OCI-LY7 (cell line): ENCODE measurements around the gene KHDRBS2. TPM values are rescaled to one million over a fixed set of nuclear protein-coding genes. Genes with fewer than 3 reads are reported as not detected.

Experiments
- BruUV-seq: library from RNA; stranded (reverse); fragments of 400-500 nt; replicated peaks from 2 replicates; lab custom pipeline; 2021; lab: Mats Ljungman, UMichigan
- CTCF ChIA-PET: fragments of 300-600 bp; sonication (Branson Sonifier 250); formaldehyde crosslinking; loops from one replicate; lab custom pipeline; 2022; ENCODE audit warnings: antibody characterized with exemption; ENCODE audit not compliant: unreplicated experiment; lab: Charles Lee
- POLR2A ChIA-PET: fragments of 300-600 bp; sonication (Branson Sonifier 250); formaldehyde crosslinking; loops from one replicate; lab custom pipeline; 2022; ENCODE audit warnings: antibody characterized with exemption; lab: Charles Lee
- DNase-seq: peaks from one replicate; pipeline ENCODE4 v3.0.0-alpha.2; 2015; ENCODE audit warnings: low spot score
- H2AFZ ChIP-seq: fragments of 200-600 bp; sonication (generic), shearing (Covaris generic); 2 replicates; pipeline ENCODE4 v1.6.1; 2014; ENCODE audit warnings: mild to moderate bottlenecking, antibody characterized with exemption, low read length, moderate library complexity
- H3K27ac ChIP-seq: fragments of 200-600 bp; sonication (generic); 2 replicates; pipeline ENCODE4 v1.5.1; 2014; ENCODE audit warnings: mixed run types, low read depth, mild to moderate bottlenecking, moderate library complexity, low read length, inconsistent platforms; ENCODE audit not compliant: poor library complexity, severe bottlenecking
- H3K36me3 ChIP-seq: fragments of 200-600 bp; sonication (generic); 2 replicates; pipeline ENCODE4 v1.6.1; 2014; ENCODE audit warnings: mild to moderate bottlenecking, antibody characterized with exemption, low read length, moderate library complexity, mixed read lengths; ENCODE audit not compliant: insufficient read depth
- H3K4me1 ChIP-seq: fragments of 200-600 bp; sonication (generic); 2 replicates; pipeline ENCODE4 v1.5.1; 2014; ENCODE audit warnings: mild to moderate bottlenecking, low read length; ENCODE audit not compliant: insufficient read depth, poor library complexity, severe bottlenecking
- H3K4me2 ChIP-seq: fragments of 200-600 bp; sonication (generic); 2 replicates; pipeline ENCODE4 v1.6.1; 2014; ENCODE audit warnings: mild to moderate bottlenecking, low read length
- H3K4me3 ChIP-seq: fragments of 200-600 bp; sonication (generic); 2 replicates; pipeline ENCODE4 v1.5.1; 2014; ENCODE audit warnings: mild to moderate bottlenecking, low read depth, low read length; ENCODE audit not compliant: poor library complexity, severe bottlenecking
- H3K79me2 ChIP-seq: fragments of 200-600 bp; sonication (generic); 2 replicates; pipeline ENCODE4 v1.6.1; 2016; ENCODE audit warnings: low read depth, mild to moderate bottlenecking, low read length, moderate library complexity, mixed read lengths; ENCODE audit not compliant: insufficient read depth
- H3K9me2 ChIP-seq: fragments of 200-600 bp; sonication (generic); 2 replicates; pipeline ENCODE4 v1.6.1; 2016; ENCODE audit warnings: mild to moderate bottlenecking, low read length, mixed read lengths; ENCODE audit not compliant: insufficient read depth
- H3K9me3 ChIP-seq: fragments of 200-600 bp; sonication (generic); 2 replicates; pipeline ENCODE4 v1.6.1; 2014; ENCODE audit warnings: mild to moderate bottlenecking, mixed run types, low read length, mixed read lengths
- H4K20me1 ChIP-seq: fragments of 200-600 bp; sonication (generic); 2 replicates; pipeline ENCODE4 v1.6.1; 2014; ENCODE audit warnings: mild to moderate bottlenecking, antibody characterized with exemption, low read length, moderate library complexity, mixed read lengths; ENCODE audit not compliant: insufficient read depth
- EZH2phosphoT487 ChIP-seq: fragments of 200-600 bp; sonication (generic); IDR thresholded peaks from 2 replicates; pipeline ENCODE4 v1.6.1; 2018; ENCODE audit warnings: low read depth, borderline replicate concordance, mild to moderate bottlenecking, mixed run types, antibody characterized with exemption, low read length, moderate library complexity, mixed read lengths
- intact Hi-C: fragments of 100-400 bp; cut with micrococcal nuclease; formaldehyde crosslinking; loops from one replicate; pipeline ENCODE4 v1.10.0; 2022; ENCODE audit not compliant: unreplicated experiment
- total RNA-seq, 2 experiments: library from RNA; depleted of rRNA in 1 of 2; stranded (reverse); fragments of >200 nt in 1 of 2; shearing (Covaris generic) in 1 of 2; gene quantifications; 2 replicates each; pipeline ENCODE4 v1.2.3, GENCODE V29; 2014 to 2022
- TF ChIP-seq, protein P1 (sequence below): fragments of 200-600 bp; sonication (generic); conservative IDR thresholded peaks from 2 replicates; pipeline ENCODE4 v1.5.1; 2014; ENCODE audit warnings: mild to moderate bottlenecking, antibody characterized with exemption, low read length, moderate library complexity, mixed read lengths

KHDRBS2 gene
- total RNA-seq, 2 experiments from 2014 or later: 1.7 to 7.6 TPM

DNA sequence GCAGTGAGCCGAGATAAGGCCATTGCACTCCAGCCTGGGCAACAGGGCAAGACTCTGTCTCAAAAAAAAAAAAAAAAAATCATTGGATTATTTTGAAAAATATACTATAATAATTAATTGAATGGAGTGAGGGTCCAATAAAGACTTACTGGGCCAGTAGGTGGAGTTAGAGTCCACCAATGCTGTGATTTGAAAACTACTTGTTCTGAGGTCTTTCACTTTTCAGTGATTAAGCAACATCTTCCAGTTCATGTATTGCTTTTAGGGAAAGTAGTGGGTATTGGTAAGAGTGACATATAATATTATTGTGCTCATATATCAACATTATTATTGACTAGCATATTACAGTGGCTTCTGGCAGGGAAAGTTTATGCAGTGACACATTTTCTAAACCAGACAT is 530.3 kb downstream of the KHDRBS2 start:
- Histone ChIP-seq H3K27ac (no peak overlapping the region), H3K4me2 (no peak overlapping the region), H3K4me3 (no peak overlapping the region), H2AFZ (no peak overlapping the region), H3K9me2 (no peaks in the 10 kb centered on the region), H3K79me2 (no peaks in the 10 kb centered on the region), H3K9me3 (no peaks in the 10 kb centered on the region), H3K4me1 (no peaks in the 10 kb centered on the region), H3K36me3 (no peaks in the 10 kb centered on the region), H4K20me1 (no peaks in the 10 kb centered on the region)
- no peak for DNase-seq
- TF ChIP-seq, protein P1, sequence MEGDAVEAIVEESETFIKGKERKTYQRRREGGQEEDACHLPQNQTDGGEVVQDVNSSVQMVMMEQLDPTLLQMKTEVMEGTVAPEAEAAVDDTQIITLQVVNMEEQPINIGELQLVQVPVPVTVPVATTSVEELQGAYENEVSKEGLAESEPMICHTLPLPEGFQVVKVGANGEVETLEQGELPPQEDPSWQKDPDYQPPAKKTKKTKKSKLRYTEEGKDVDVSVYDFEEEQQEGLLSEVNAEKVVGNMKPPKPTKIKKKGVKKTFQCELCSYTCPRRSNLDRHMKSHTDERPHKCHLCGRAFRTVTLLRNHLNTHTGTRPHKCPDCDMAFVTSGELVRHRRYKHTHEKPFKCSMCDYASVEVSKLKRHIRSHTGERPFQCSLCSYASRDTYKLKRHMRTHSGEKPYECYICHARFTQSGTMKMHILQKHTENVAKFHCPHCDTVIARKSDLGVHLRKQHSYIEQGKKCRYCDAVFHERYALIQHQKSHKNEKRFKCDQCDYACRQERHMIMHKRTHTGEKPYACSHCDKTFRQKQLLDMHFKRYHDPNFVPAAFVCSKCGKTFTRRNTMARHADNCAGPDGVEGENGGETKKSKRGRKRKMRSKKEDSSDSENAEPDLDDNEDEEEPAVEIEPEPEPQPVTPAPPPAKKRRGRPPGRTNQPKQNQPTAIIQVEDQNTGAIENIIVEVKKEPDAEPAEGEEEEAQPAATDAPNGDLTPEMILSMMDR: no peak; the same call in 1 of the 2 replicates
- TF ChIP-seq EZH2phosphoT487: no peak
- ChIA-PET CTCF (no interaction called here), POLR2A (interaction anchor here (0.7 kb wide), 1 partner anchor 928 kb away, joined by 4 read pairs; no protein-coding TSS in a partner anchor)
- no TSS peak for BruUV-seq
- intact Hi-C loops: no loop called here

DNA sequence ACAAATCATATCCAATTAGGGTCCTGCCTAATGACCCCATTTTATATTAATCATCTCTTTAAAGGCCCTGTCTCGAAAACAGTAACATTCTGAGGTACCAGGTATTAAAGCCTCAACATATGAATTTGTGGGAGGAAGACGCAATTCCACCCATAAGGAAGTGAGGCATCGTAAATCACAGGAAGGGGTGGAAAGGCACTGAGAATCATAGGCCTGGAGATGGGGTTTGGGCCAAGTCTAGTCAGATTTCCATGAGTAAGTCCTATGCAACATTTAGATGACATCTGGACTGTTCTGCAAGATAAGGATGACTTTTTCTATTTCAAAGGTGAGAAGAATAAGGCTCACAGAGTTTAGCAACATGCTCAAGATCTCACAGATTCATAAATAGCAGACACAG is 534.0 kb downstream of the KHDRBS2 start:
- POLR2A ChIA-PET: no interaction called here
- BruUV-seq: no TSS peak
- intact Hi-C loops: no loop called here
- no peak overlapping the region for H3K4me3 ChIP-seq
- CTCF ChIA-PET: no interaction called here
- H3K4me1 ChIP-seq: no peaks in the 10 kb centered on the region
- no peak for DNase-seq
- no peaks in the 10 kb centered on the region for H3K36me3 ChIP-seq
- no peaks in the 10 kb centered on the region for H4K20me1 ChIP-seq
- H3K79me2 ChIP-seq: no peaks in the 10 kb centered on the region
- H3K4me2 ChIP-seq: no peak overlapping the region
- H3K9me2 ChIP-seq: no peaks in the 10 kb centered on the region
- no peaks in the 10 kb centered on the region for H3K9me3 ChIP-seq
- H3K27ac ChIP-seq: no peak overlapping the region
- no peak overlapping the region for H2AFZ ChIP-seq
- TF ChIP-seq EZH2phosphoT487: no peak
- TF ChIP-seq, protein P1: no peak

GRCh38 chr6:61745994-61746393 is 540.0 kb downstream of the KHDRBS2 start:
- POLR2A ChIA-PET: no interaction called here
- TF ChIP-seq EZH2phosphoT487: no peak
- TF ChIP-seq, protein P1: no peak
- intact Hi-C loops: no loop called here
- CTCF ChIA-PET: no interaction called here
- Histone ChIP-seq H3K4me2 (no peak overlapping the region), H3K27ac (no peak overlapping the region), H3K36me3 (no peaks in the 10 kb centered on the region), H2AFZ (no peak overlapping the region), H3K9me3 (no peaks in the 10 kb centered on the region), H3K79me2 (no peaks in the 10 kb centered on the region), H4K20me1 (no peaks in the 10 kb centered on the region), H3K4me1 (no peaks in the 10 kb centered on the region), H3K4me3 (no peak overlapping the region), H3K9me2 (no peaks in the 10 kb centered on the region)
- no peak for DNase-seq
- no TSS peak for BruUV-seq
